K562 (cell line): ENCODE results near the gene OOSP4A. TPM values are rescaled to one million over a fixed set of nuclear protein-coding genes. Genes with fewer than 3 reads are reported as not detected.

Experiments used
- ARID3A ChIP-seq: IDR thresholded peaks from 2 replicates; pipeline ENCODE4 v1.6.1; 2012; ENCODE audit warnings: low read depth, low read length, improper control_type of control experiment, borderline replicate concordance
- CCNT2 ChIP-seq: IDR thresholded peaks from 2 replicates; pipeline ENCODE4 v1.6.1; 2011; ENCODE audit warnings: borderline replicate concordance, low read depth, mild to moderate bottlenecking, moderate library complexity, mixed read lengths, low read length; ENCODE audit not compliant: insufficient read length; ENCODE audit errors: extremely low read depth
- ELF2 ChIP-seq: fragments of 250-450 bp; sonication (Bioruptor Pico); IDR thresholded peaks from 2 replicates; pipeline ENCODE4 v1.5.0; 2021; ENCODE audit warnings: mild to moderate bottlenecking
- HCFC1 ChIP-seq: IDR thresholded peaks from 2 replicates; pipeline ENCODE4 v1.6.1; 2012; ENCODE audit warnings: low read depth, low read length, improper control_type of control experiment
- HEY1 ChIP-seq: fragments of 250-450 bp; sonication (Bioruptor Pico); IDR thresholded peaks from 2 replicates; pipeline ENCODE4 v1.5.0; 2020; ENCODE audit warnings: mild to moderate bottlenecking, moderate library complexity, borderline replicate concordance
- JUND ChIP-seq, 2 experiments: IDR thresholded peaks; 2 replicates in 1 of 2; 3 replicates in 1 of 2; pipeline ENCODE4 v1.6.1; 2011; ENCODE audit warnings: borderline replicate concordance in 2 of 2, low read depth in 2 of 2, low read length in 2 of 2, improper control_type of control experiment in 1 of 2, missing biosample characterization in 1 of 2, missing genetic modification characterization in 1 of 2, missing genetic modification reagents in 1 of 2
- MEF2A ChIP-seq: IDR thresholded peaks from 2 replicates; pipeline ENCODE4 v1.6.1; 2011; ENCODE audit warnings: low read depth, mild to moderate bottlenecking, low read length, moderate library complexity; ENCODE audit not compliant: control insufficient read depth
- MYNN ChIP-seq, 2 experiments: sonication (generic); formaldehyde crosslinking in 1 of 2; IDR thresholded peaks; 2 replicates each; pipeline versions ENCODE4 v1.5.0 to v1.6.1; 2016 to 2020; ENCODE audit warnings: antibody characterized with exemption in 1 of 2, missing genetic modification reagents in 1 of 2
- NCOA1 ChIP-seq: fragments of 450-650 bp; IDR thresholded peaks from 2 replicates; pipeline ENCODE4 v1.6.1; 2016; ENCODE audit warnings: low read depth
- NFE2 ChIP-seq: IDR thresholded peaks from 2 replicates; pipeline ENCODE4 v1.6.1; 2014; ENCODE audit warnings: antibody characterized with exemption, low read depth
- NONO ChIP-seq, 2 experiments: fragments of 200-400 bp in 1 of 2; fragments of 450-650 bp in 1 of 2; formaldehyde crosslinking in 1 of 2; IDR thresholded peaks; 2 replicates each; pipeline ENCODE4 v1.6.1; 2017; ENCODE audit warnings: low read depth in 2 of 2, mild to moderate bottlenecking in 2 of 2, moderate library complexity in 2 of 2, low read length in 1 of 2
- OTX1 ChIP-seq: fragments of 450-650 bp; formaldehyde crosslinking; IDR thresholded peaks from 2 replicates; pipeline ENCODE4 v1.4.0; 2022; ENCODE audit warnings: mild to moderate bottlenecking
- RCOR1 ChIP-seq, 2 experiments: IDR thresholded peaks; 2 replicates each; pipeline ENCODE4 v1.6.1; 2012; ENCODE audit warnings: low read depth in 2 of 2, low read length in 2 of 2, borderline replicate concordance in 1 of 2, improper control_type of control experiment in 1 of 2
- SETDB1 ChIP-seq: IDR thresholded peaks from one replicate; pipeline ENCODE4 v1.6.1; 2012; ENCODE audit warnings: low read length, control low read depth, inconsistent platforms
- SIN3B ChIP-seq: fragments of 450-650 bp; IDR thresholded peaks from 2 replicates; pipeline ENCODE4 v1.6.1; 2017; ENCODE audit warnings: low read depth, mild to moderate bottlenecking, moderate library complexity
- SOX6 ChIP-seq: fragments of 450-650 bp; IDR thresholded peaks from 2 replicates; pipeline ENCODE4 v1.6.1; 2014; ENCODE audit warnings: mild to moderate bottlenecking
- TEAD1 ChIP-seq, 2 experiments: fragments of 450-650 bp in 1 of 2; sonication (generic) in 1 of 2; formaldehyde crosslinking; IDR thresholded peaks; 2 replicates each; pipeline versions ENCODE4 v1.4.0 to v1.8.0; 2020 to 2022; ENCODE audit warnings: mild to moderate bottlenecking in 2 of 2, missing genetic modification reagents in 1 of 2
- ZFP36 ChIP-seq: fragments of 150-350 bp; IDR thresholded peaks from 2 replicates; pipeline ENCODE4 v1.6.1; 2018; ENCODE audit warnings: low read length, low read depth; ENCODE audit not compliant: partially characterized antibody
- ZFPM2 ChIP-seq: fragments of 250-450 bp; sonication (Bioruptor Pico); IDR thresholded peaks from 2 replicates; pipeline ENCODE4 v1.5.1; 2022; ENCODE audit warnings: mild to moderate bottlenecking
- ZNF124 ChIP-seq: sonication (generic); formaldehyde crosslinking; IDR thresholded peaks from 2 replicates; pipeline ENCODE4 v1.8.1; 2022; ENCODE audit warnings: missing genetic modification reagents
- ZNF24 ChIP-seq: fragments of 450-650 bp; IDR thresholded peaks from 2 replicates; pipeline ENCODE4 v1.6.1; 2016
- ZNF311 ChIP-seq: fragments of 250-450 bp; sonication (Bioruptor Pico); IDR thresholded peaks from 2 replicates; pipeline ENCODE4 v1.4.0; 2020; ENCODE audit warnings: mild to moderate bottlenecking, moderate library complexity
- ZNF395 ChIP-seq: fragments of 200-800 bp; sonication (Bioruptor generic); IDR thresholded peaks from 2 replicates; pipeline ENCODE4 v1.6.1; 2017; ENCODE audit warnings: missing genetic modification characterization, missing compliant biosample characterization
- ZNF586 ChIP-seq: fragments of 450-650 bp; formaldehyde crosslinking; conservative IDR thresholded peaks from 2 replicates; pipeline ENCODE4 v1.4.0; 2020; ENCODE audit warnings: mild to moderate bottlenecking, moderate library complexity
- polyA plus RNA-seq, 8 experiments: library from polyadenylated mRNA; depleted of rRNA in 4 of 8; stranded (reverse) in 5 of 8; unstranded in 3 of 8; fragments of >200 nt; fragmentation: Nextera tagmentation in 2 of 8; fragmentation: Illumina TruSeq in 1 of 8; extraction: Ambion mirVana in 2 of 8; extraction: Trizol in 1 of 8; gene quantifications; 2 replicates each; pipeline versions ENCODE4 v1.2.1 to v1.2.3, GENCODE V29; 2011 to 2014; ENCODE audit warnings: inconsistent platforms in 1 of 8, missing spikeins in 1 of 8
- total RNA-seq, 7 experiments: library from RNA; depleted of rRNA in 6 of 7; stranded (reverse); fragments of >200 nt in 6 of 7; fragmentation: Illumina TruSeq in 2 of 7; extraction: Trizol in 2 of 7; gene quantifications; 2 replicates each; pipeline versions ENCODE4 v1.2.1 to v1.2.3, GENCODE V29; 2011 to 2021; ENCODE audit warnings: low replicate concordance in 1 of 7

The OOSP4A gene
- total and polyA plus RNA-seq, 9 of the 15 experiments (the other 6 are each of a cell fraction or from before 2014, with no cell fraction given), result 0.40 to 2.4 (median 0.74) TPM; not detected in 2

GRCh38 chr11:59967677-59968394 is 4.0 kb downstream of the OOSP4A start (continued):
- TF ChIP-seq ZNF395 (CRISPR knock-in tag), result no peak; the same call in none of the 2 replicates
- no peak for TF ChIP-seq ZNF311
- TF ChIP-seq HCFC1, result no peak
- no peak for TF ChIP-seq TEAD1 (CRISPR knock-in tag; IDR thresholded peaks at IDR 0.05)
- TF ChIP-seq JUND (IDR thresholded peaks at IDR 0.05; ENCODE audit: borderline replicate concordance, low read depth, low read length), result peak; percentile 78
- TF ChIP-seq JUND (tag; IDR thresholded peaks at IDR 0.05; ENCODE audit: borderline replicate concordance, low read depth, low read length), result peak; percentile 56; the same call in 2 of the 3 replicates
- TF ChIP-seq MEF2A, result no peak
- TF ChIP-seq ZFPM2 (CRISPR knock-in tag), result no peak
- peak; percentile 93 for TF ChIP-seq SOX6
- TF ChIP-seq HEY1 (CRISPR knock-in tag), result no peak
- TF ChIP-seq NFE2, result peak; percentile 39; the same call in 1 of the 2 replicates
- peak; percentile 77; the same call in 1 of the 2 replicates for TF ChIP-seq NCOA1
- peak; percentile 76 for TF ChIP-seq CCNT2
- no peak; a peak in 1 of 4 replicates for TF ChIP-seq NONO (IDR thresholded peaks at IDR 0.05; ENCODE audit: low read depth in 2 of 2, low read length in 1 of 2)
- 0 out of 2 replicates have a peak, but pooled peaks have one; percentile 38 for TF ChIP-seq ARID3A
- TF ChIP-seq SETDB1, result no peak
- no peak for TF ChIP-seq ZNF124 (CRISPR knock-in tag)
- no peak for TF ChIP-seq SIN3B
- 0 out of 2 replicates have a peak, but pooled peaks have one; percentile 74 for TF ChIP-seq ZNF586 (CRISPR knock-in tag)
- TF ChIP-seq OTX1, result no peak
- peak; percentile 72 for TF ChIP-seq ZNF24
- TF ChIP-seq ELF2, result no peak
- peak; percentile 67; the same call in 1 of the 2 replicates for TF ChIP-seq MYNN (IDR thresholded peaks at IDR 0.05)
- no peak for TF ChIP-seq MYNN (CRISPR knock-in tag; IDR thresholded peaks at IDR 0.05)
- TF ChIP-seq ZFP36, result no peak
- TF ChIP-seq RCOR1 (IDR thresholded peaks at IDR 0.05; ENCODE audit: borderline replicate concordance in 1 of 2, low read depth in 2 of 2, low read length in 2 of 2), result peak in 1 of 2 experiments; percentile 96; a peak in 3 of 4 replicates
